MCF 10A (cell line): ENCODE data around the gene GGCX. TPM values are rescaled to one million over a fixed set of nuclear protein-coding genes. Genes with fewer than 3 reads are reported as not detected.

Experiments used
- BruUV-seq: library from RNA; stranded (reverse); fragments of 400-500 nt; replicated peaks from 2 replicates; lab custom pipeline; 2021; lab: Mats Ljungman, UMichigan
- CTCF ChIA-PET: fragments of 300-600 bp; sonication (Branson Sonifier 250); formaldehyde crosslinking; extraction: SDS; loops from one replicate; lab custom pipeline; 2021; ENCODE audit warnings: antibody characterized with exemption, inconsistent platforms; lab: Yijun Ruan, JAX
- POLR2A ChIA-PET: fragments of 300-600, 350-650 bp; sonication (Branson Sonifier 250); formaldehyde crosslinking; extraction: SDS; loops from one replicate; lab custom pipeline; 2020; ENCODE audit warnings: antibody characterized with exemption, inconsistent platforms; lab: Yijun Ruan, JAX
- DNase-seq: peaks from one replicate; pipeline ENCODE4 v3.0.0-alpha.2; 2018; ENCODE audit not compliant: unreplicated experiment
- H3K27ac Mint-ChIP-seq: one replicate; pipeline ENCODE4 v1.8.0; 2022; ENCODE audit warnings: mild to moderate bottlenecking, low read depth, mixed read lengths; ENCODE audit not compliant: unreplicated experiment
- H3K27me3 Mint-ChIP-seq: one replicate; pipeline ENCODE4 v1.8.0; 2022; ENCODE audit warnings: mixed read lengths; ENCODE audit not compliant: insufficient read depth, unreplicated experiment
- H3K36me3 Mint-ChIP-seq: one replicate; pipeline ENCODE4 v1.8.0; 2022; ENCODE audit warnings: mild to moderate bottlenecking, moderate library complexity, mixed read lengths; ENCODE audit not compliant: insufficient read depth, unreplicated experiment
- H3K4me1 Mint-ChIP-seq: one replicate; pipeline ENCODE4 v1.8.0; 2022; ENCODE audit warnings: mixed read lengths; ENCODE audit not compliant: insufficient read depth, unreplicated experiment
- H3K4me3 Mint-ChIP-seq: one replicate; pipeline ENCODE4 v1.8.0; 2022; ENCODE audit warnings: mild to moderate bottlenecking, moderate library complexity, mixed read lengths; ENCODE audit not compliant: unreplicated experiment
- H3K9me3 Mint-ChIP-seq: one replicate; pipeline ENCODE4 v1.8.0; 2022; ENCODE audit warnings: mixed read lengths; ENCODE audit not compliant: unreplicated experiment
- intact Hi-C: fragments of 100-400 bp; cut with micrococcal nuclease; formaldehyde crosslinking; loops from 2 replicates; pipeline ENCODE4 v1.14.1; 2022
- total RNA-seq: library from RNA; stranded (reverse); gene quantifications from 2 replicates; pipeline ENCODE4 v1.2.3, GENCODE V29; 2022
- TF ChIP-seq, protein P1 (sequence below): fragments of 200-600 bp; IDR thresholded peaks from one replicate; pipeline ENCODE4 v1.8.0; 2022; ENCODE audit warnings: antibody characterized with exemption, mild to moderate bottlenecking; ENCODE audit not compliant: unreplicated experiment

Gene GGCX
- total RNA-seq, 1 experiment from 2014 or later = 49.1 TPM

DNA sequence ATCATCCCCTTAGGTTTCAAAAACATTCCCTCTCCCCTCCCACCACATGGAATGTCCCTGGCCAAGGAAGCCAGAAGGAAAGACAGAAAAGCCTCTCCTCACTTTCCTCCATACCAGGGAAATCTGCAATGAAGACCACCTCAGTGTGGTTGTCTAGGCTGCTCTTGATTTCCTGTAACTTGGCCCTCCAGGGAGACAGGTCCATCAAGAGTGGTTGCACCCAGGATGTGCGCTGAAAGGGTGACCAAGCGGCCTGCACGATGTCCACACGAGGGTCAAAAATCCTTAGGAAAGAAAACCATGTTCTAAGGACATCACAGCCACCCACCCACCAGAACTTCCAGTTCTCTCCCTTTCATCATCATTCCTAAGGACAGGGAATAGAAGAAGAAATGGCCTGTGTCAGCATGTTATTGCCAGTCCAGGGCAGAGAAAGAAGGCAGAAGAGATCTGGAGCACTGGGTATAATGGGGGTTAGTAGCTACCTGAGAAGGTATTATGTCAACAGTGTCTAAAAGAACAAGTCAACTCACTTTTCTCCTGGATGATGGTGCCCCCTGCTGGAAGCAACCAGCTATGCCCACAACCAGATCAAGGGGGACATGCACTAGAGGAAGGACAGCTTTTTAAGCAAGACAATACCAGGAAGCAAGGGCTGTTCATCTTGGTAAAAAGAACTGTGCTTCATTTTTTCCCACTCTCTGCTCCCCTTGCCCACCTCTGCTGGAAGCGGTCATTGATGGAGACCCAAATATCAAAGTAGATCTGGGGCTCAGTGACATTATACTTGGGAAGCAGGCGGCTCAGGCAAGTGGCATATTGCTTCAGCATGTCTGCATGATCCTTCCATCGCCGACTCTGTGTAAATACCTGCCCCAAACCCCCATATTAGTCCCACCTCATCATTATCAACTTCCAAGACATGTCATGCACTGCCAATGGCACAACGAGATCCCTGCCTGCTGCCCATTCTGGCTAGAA is 9.3 kb downstream of the GGCX start:
- POLR2A ChIA-PET = interaction anchor here (0.5 to 16.8 kb wide), 19 partner anchors 12 to 227 kb away, joined by 3 to 287 read pairs (median 4); partner anchors contain the start of genes MAT2A, RETSAT, RNF181 and SH2D6
- H3K27me3 Mint-ChIP-seq = no peaks in the 10 kb centered on the region

DNA sequence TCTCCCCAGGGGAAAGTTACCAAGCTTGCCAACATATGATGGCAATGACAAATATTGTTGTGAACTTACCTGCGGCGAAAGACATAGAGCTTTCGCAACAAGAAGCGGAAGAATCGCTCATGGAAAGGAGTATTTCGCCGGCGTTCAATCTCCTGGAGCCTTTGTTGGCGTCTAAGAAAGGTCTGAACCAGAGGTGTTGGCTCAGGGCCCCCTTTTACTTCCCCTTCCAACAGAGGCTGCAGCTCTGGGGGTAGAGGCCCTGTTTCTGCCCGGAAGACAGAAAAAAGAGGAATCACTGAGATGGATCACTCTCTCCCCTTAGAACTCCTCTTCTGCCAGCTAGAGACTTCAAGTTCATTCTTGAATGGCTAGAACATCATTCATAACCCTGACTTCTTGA is 10.8 kb downstream of the GGCX start:
- TF ChIP-seq, protein P1, sequence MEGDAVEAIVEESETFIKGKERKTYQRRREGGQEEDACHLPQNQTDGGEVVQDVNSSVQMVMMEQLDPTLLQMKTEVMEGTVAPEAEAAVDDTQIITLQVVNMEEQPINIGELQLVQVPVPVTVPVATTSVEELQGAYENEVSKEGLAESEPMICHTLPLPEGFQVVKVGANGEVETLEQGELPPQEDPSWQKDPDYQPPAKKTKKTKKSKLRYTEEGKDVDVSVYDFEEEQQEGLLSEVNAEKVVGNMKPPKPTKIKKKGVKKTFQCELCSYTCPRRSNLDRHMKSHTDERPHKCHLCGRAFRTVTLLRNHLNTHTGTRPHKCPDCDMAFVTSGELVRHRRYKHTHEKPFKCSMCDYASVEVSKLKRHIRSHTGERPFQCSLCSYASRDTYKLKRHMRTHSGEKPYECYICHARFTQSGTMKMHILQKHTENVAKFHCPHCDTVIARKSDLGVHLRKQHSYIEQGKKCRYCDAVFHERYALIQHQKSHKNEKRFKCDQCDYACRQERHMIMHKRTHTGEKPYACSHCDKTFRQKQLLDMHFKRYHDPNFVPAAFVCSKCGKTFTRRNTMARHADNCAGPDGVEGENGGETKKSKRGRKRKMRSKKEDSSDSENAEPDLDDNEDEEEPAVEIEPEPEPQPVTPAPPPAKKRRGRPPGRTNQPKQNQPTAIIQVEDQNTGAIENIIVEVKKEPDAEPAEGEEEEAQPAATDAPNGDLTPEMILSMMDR = no peak
- BruUV-seq = no TSS peak
- CTCF ChIA-PET = interaction anchor here (0.5 to 12.7 kb wide), 13 partner anchors 10 to 484 kb away, joined by 3 to 293 read pairs (median 5); partner anchors contain the start of genes GGCX, MAT2A and SH2D6
- Mint-ChIP-seq H3K27ac (no peak overlapping the region), H3K27me3 (no peaks in the 10 kb centered on the region), H3K4me3 (no peak overlapping the region), H3K36me3 (peaks cover 53% of the 10 kb centered on the region), H3K9me3 (no peaks in the 10 kb centered on the region), H3K4me1 (peaks cover 7% of the 10 kb centered on the region)
- POLR2A ChIA-PET = interaction anchor here (0.6 to 16.8 kb wide), 12 partner anchors 9 to 223 kb away, joined by 3 to 287 read pairs (median 6); partner anchors contain the start of genes MAT2A, RNF181, SH2D6 and TGOLN2
- no peak for DNase-seq
- intact Hi-C loops = loop anchor here (5.0 kb wide), 1 partner anchor 238 kb away; no protein-coding TSS in a partner anchor

More for the DNA sequence above, 9.3 kb downstream of the GGCX start:
- DNase-seq = peak; percentile 88
- Mint-ChIP-seq H3K9me3 (no peaks in the 10 kb centered on the region), H3K4me3 (no peak overlapping the region), H3K4me1 (peaks cover 1% of the 10 kb centered on the region), H3K27ac (no peak overlapping the region), H3K36me3 (peaks cover 48% of the 10 kb centered on the region)
- intact Hi-C loops = loop anchor here (1.0 to 5.0 kb wide), 3 partner anchors 132 to 240 kb away; no protein-coding TSS in a partner anchor
- CTCF ChIA-PET = interaction anchor here (0.6 to 12.7 kb wide), 29 partner anchors 8 to 263 kb away, joined by 3 to 293 read pairs (median 4); partner anchors contain the start of genes ELMOD3, GGCX, MAT2A and RETSAT
- TF ChIP-seq, protein P1 = peak; percentile 87
- no TSS peak for BruUV-seq

DNA sequence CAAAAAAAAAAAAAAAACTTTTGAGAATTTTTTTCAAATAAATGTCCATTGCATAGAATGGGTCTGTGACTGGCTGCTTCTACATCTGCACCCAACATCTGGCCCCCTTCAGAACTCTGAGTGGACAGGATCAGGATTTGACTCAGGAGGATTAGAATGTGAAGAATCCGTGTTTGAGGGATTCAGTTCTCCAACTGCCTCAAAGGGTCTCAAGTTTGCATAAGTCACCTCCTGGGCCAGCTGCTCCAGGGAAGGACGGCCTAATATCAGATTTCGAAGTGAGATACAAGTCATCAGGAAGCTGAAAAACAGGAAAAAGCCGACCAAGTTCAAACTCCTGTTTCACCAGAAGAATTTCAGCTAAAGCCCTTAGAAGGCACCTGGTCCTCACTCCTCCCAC is 11.5 kb downstream of the GGCX start:
- peak; percentile 17 for DNase-seq
- intact Hi-C loops = loop anchor here (5.0 kb wide), 2 partner anchors 198 to 238 kb away; partner anchors contain the start of genes ELMOD3 and RETSAT
- Mint-ChIP-seq H3K9me3 (no peaks in the 10 kb centered on the region), H3K4me1 (peaks cover 7% of the 10 kb centered on the region), H3K36me3 (peaks cover 58% of the 10 kb centered on the region), H3K27me3 (no peaks in the 10 kb centered on the region), H3K27ac (no peak overlapping the region), H3K4me3 (no peak overlapping the region)
- ChIA-PET POLR2A (interaction anchor here (0.6 to 16.8 kb wide), 9 partner anchors 10 to 222 kb away, joined by 3 to 287 read pairs (median 8); partner anchors contain the start of genes MAT2A, RNF181, SH2D6 and TGOLN2), CTCF (interaction anchor here (0.6 to 12.7 kb wide), 9 partner anchors 9 to 251 kb away, joined by 3 to 293 read pairs (median 11); partner anchors contain the start of genes GGCX, MAT2A, SH2D6 and VAMP8)
- no TSS peak for BruUV-seq
- TF ChIP-seq, protein P1 = no peak
